Measurements from ENCODE around the gene SPHKAP.

Gene SPHKAP

DNA sequence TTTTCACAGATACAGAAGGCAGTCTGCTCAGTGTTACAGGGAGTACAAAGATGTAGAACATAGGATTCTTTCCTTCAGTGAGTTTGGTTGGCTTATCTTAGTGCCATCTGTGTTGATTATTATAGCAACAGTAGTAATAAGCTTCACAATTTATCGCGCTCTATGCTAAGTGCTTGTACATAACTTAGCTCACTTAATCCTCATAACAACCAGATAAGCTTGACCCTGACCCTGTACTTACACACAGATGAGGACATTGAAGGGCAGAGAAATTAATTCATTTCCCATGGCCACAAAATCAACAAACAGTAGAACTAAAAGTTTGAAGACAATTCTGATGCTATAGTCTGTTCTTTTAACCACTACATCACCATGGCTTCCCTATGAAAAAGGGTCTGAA lies 121.8 kb downstream of the SPHKAP start:
- TF ChIP-seq, protein P1, sequence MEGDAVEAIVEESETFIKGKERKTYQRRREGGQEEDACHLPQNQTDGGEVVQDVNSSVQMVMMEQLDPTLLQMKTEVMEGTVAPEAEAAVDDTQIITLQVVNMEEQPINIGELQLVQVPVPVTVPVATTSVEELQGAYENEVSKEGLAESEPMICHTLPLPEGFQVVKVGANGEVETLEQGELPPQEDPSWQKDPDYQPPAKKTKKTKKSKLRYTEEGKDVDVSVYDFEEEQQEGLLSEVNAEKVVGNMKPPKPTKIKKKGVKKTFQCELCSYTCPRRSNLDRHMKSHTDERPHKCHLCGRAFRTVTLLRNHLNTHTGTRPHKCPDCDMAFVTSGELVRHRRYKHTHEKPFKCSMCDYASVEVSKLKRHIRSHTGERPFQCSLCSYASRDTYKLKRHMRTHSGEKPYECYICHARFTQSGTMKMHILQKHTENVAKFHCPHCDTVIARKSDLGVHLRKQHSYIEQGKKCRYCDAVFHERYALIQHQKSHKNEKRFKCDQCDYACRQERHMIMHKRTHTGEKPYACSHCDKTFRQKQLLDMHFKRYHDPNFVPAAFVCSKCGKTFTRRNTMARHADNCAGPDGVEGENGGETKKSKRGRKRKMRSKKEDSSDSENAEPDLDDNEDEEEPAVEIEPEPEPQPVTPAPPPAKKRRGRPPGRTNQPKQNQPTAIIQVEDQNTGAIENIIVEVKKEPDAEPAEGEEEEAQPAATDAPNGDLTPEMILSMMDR (IDR thresholded peaks at IDR 0.05; ENCODE audit: extremely low read depth, missing control alignments): no peak

DNA sequence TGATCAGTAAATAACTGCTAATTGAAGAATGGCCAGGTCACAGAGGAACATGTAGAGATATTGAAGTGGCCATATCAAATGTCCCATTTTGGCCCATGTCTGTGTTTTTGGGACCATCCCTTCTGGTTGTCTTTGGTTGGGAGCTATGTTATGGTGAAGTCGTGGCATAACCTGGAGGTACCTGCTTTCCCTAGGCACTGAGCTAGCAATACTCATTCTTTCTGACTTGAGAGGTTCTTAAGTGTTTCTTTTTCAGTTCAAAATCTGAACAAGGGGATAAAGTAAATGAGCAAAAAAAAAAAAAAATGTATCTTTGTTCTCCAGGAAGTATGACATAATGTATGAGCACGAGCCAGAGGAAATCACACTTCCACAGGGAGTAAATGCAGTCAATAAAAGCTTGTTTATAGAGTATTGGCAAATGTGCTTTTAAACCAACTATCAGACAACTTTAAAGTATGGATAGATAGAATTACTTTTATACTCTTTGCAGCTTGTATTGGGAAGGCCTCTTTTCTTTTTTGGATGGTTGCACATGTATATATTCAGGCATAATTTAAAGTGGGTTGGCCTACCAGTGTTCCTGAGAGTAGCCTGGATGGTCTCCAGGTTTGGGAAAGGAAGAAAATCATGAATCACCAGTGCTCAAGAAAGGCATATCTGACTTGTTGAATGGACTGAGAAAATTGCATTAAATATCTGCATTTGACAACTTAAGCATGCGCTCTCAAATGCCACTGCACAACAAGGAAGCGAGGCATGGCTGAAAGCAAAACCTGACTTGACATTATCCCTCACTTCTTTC lies 125.0 kb downstream of the SPHKAP start:
- TF ChIP-seq, protein P1 (IDR thresholded peaks at IDR 0.05; ENCODE audit: extremely low read depth, missing control alignments): no peak
- no peak for DNase-seq (ENCODE audit: low spot score)

More for the DNA sequence above, 121.8 kb downstream of the SPHKAP start:
- no peak for DNase-seq (ENCODE audit: low spot score)

DNA sequence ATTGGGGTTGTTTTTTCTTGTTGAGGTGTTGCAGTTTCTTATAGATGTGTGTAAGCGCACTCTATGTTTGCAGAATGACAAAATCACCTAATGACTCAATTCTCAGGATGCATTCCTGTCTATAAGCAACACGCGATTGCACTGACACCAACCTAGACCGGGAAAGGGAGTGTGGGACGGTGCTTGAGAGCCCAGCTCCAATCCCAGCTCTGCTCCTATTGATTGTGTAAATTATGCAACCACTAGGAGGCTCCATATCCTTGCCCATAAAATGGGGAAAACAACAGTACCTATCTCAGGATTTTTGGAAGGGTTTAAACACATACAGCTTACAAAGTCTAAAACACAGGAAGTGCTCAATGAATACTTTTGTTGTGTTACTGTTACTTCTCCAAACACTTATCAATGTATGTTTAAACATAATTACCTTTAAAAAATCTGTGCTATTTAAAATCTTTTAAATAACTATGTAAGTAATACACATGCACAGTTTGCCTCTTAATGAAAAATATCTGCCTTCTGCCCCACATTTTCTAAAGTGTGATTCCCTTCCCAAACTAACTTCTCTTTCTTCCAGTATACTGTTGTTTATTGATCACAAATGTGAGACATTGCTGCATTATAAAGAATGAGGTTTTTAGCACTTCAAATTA lies 132.5 kb downstream of the SPHKAP start:
- TF ChIP-seq, protein P1 (IDR thresholded peaks at IDR 0.05; ENCODE audit: extremely low read depth, missing control alignments): peak; percentile 12

DNA sequence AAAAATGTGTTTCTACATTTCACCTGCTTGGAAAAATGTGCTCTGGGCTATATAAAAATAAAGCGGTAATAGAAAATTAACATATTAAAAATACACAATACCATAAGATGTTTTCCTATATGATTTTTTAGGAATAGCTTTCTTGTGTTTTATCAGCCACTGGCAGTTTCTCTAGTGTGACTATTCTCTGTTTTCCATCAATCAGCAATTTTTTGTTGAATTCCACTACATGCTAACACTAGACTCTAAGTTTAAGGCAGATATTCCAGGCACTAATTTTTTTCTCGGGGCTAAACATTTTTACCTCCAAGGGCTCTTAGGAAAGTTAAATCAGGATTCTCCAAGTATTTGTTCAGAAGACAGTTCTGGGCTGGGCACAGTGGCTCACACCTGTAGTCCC lies 140.5 kb downstream of the SPHKAP start:
- TF ChIP-seq, protein P1 (IDR thresholded peaks at IDR 0.05; ENCODE audit: extremely low read depth, missing control alignments): no peak
- no peak for DNase-seq (ENCODE audit: low spot score)

More for the DNA sequence above, 132.5 kb downstream of the SPHKAP start:
- peak; percentile 3 for DNase-seq (ENCODE audit: low spot score)

DNA sequence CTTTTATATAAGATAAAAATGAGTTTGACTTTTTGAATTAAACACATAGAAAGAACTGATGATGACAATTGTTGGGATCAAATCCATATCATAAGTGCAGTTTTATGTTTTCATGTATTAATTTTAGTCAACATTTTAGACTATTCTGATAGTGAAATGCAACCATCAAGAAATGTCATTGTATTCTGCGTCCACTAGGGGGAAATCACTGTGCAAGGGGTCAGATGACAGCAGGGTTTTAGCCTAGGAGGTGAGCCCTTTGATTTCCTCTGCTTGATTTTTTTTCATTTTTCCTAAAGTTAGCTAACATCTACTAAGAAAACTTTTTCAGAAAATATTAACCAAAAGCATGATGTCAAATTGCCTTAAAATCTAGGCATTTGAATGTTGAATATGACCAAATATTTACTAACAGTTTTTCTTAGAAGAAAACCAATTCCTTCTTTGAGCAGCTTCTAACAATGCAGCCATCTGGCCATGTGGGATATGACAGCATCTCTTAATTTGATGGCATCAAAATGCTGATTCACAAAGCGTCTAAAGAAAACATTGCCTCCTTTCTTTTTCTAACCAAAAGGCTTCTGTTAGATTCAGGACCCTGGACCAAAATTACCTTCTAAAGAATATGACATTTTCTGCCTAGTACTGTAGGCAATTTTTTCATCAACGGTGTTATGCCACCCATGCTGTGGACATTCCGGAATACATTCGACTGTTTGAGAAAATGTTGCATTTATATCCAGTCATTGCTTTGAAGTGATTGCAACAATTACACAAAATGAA lies 141.5 kb downstream of the SPHKAP start:
- TF ChIP-seq, protein P1 (IDR thresholded peaks at IDR 0.05; ENCODE audit: extremely low read depth, missing control alignments): peak; percentile 55
- DNase-seq (ENCODE audit: low spot score): peak; percentile 28

DNA sequence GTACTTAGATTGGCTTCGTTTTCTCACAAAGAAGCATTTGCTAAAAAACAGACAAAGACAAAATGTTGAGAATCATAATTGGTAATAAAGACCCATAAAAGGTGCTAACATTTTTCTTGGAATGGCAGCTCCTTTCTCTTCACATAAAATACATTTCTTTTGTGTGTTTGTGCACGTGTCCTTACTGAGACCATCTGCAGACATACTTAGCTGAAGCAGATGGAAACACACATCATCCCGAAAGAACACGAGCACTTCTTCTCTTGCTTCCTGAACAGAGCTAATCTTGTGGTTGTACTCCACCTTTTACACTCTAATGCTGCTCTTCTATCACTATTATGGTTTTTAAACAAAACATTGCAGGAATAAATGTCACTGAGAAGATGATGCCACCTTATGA lies 142.5 kb downstream of the SPHKAP start:
- TF ChIP-seq, protein P1 (IDR thresholded peaks at IDR 0.05; ENCODE audit: extremely low read depth, missing control alignments): no peak
- no peak for DNase-seq (ENCODE audit: low spot score)
